ENCODE data around the gene LDB2.

Gene LDB2

GRCh38 chr4:16779028-16779675 lies 119.3 kb downstream of the LDB2 start:
- TF ChIP-seq MAX (IDR thresholded peaks at IDR 0.05; ENCODE audit: low read depth, low read length), result no peak
- TF ChIP-seq MYC (IDR thresholded peaks at IDR 0.05; ENCODE audit: low read depth, low read length), result no peak
- no peak for TF ChIP-seq CTCF (IDR thresholded peaks at IDR 0.05; ENCODE audit: low read depth, low read length)
- TF ChIP-seq POLR2A (IDR thresholded peaks at IDR 0.05; ENCODE audit: extremely low read depth, insufficient read length), result no peak
- H3K4me3 ChIP-seq (ENCODE audit: low read depth, low read length), result no peak overlapping the region
- DNase-seq (ENCODE audit: low read depth), result no peak

DNA sequence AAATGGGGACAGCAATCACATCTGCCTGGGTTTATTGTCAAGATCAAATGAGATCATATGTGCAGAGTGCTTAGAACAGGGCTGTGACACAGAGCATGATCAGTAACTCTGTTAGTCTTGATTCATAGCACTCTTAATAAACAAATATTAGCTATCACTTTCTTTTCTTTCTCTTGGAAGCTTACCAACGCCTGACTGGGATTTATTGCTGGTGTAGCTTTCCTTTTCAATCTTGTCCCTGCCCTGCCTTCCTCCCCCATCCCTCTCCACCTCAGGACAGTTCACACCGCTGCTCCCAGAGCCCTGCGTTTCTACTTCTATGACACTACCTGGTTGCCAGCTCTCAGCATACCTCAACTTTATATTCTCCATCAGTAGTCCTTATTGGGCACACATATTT lies 120.7 kb downstream of the LDB2 start:
- TF ChIP-seq MYC (IDR thresholded peaks at IDR 0.05; ENCODE audit: low read depth, low read length) (no peak), POLR2A (IDR thresholded peaks at IDR 0.05; ENCODE audit: extremely low read depth, insufficient read length) (no peak), CTCF (IDR thresholded peaks at IDR 0.05; ENCODE audit: low read depth, low read length) (no peak), MAX (IDR thresholded peaks at IDR 0.05; ENCODE audit: low read depth, low read length) (no peak)
- no peak for DNase-seq (ENCODE audit: low read depth)

GRCh38 chr4:16775411-16776154 lies 122.9 kb downstream of the LDB2 start:
- no peak for DNase-seq (ENCODE audit: low read depth)
- no peak overlapping the region for H3K4me3 ChIP-seq (ENCODE audit: low read depth, low read length)
- no peak for TF ChIP-seq MAX (IDR thresholded peaks at IDR 0.05; ENCODE audit: low read depth, low read length)
- TF ChIP-seq CTCF (IDR thresholded peaks at IDR 0.05; ENCODE audit: low read depth, low read length), result no peak
- TF ChIP-seq MYC (IDR thresholded peaks at IDR 0.05; ENCODE audit: low read depth, low read length), result no peak
- no peak for TF ChIP-seq POLR2A (IDR thresholded peaks at IDR 0.05; ENCODE audit: extremely low read depth, insufficient read length)

More for the DNA sequence above, 120.7 kb downstream of the LDB2 start:
- no peak overlapping the region for H3K4me3 ChIP-seq (ENCODE audit: low read depth, low read length)

- no peak for DNase-seq (ENCODE audit: low read depth)
- TF ChIP-seq MYC (IDR thresholded peaks at IDR 0.05; ENCODE audit: low read depth, low read length) (no peak), CTCF (IDR thresholded peaks at IDR 0.05; ENCODE audit: low read depth, low read length) (no peak), POLR2A (IDR thresholded peaks at IDR 0.05; ENCODE audit: extremely low read depth, insufficient read length) (no peak), MAX (IDR thresholded peaks at IDR 0.05; ENCODE audit: low read depth, low read length) (no peak)
- H3K4me3 ChIP-seq (ENCODE audit: low read depth, low read length), result no peak overlapping the region
These were observed 126.0 kb downstream of the LDB2 start for GRCh38 chr4:16772366-16772850.

DNA sequence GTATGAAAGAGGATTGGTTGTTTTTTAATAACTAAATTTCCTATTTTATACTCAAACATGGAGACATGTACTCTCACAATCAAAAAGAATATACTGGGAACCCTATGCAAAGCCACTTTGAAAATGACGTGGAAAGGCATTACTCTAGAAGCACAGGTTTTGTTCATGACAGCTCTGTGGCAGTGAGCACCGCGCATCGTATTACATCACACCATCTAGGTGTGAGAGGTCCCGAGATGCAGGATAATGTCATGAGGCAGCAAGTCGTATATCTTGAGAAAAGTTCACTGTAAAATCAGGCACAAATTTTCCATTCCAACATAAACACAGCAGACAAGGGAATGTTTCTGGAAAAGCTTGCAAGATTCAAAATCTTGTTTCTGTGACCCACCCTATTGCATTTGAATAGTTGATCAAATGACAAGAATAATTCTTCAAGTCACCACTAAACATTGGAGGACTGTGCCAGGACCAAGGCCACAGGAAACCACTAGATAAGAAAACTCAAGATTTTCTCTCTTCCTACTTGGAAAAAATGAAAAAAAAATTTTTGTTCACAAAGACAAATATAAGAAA lies 127.6 kb downstream of the LDB2 start:
- no peak for DNase-seq (ENCODE audit: low read depth)
- H3K4me3 ChIP-seq (ENCODE audit: low read depth, low read length), result no peak overlapping the region
- no peak for TF ChIP-seq MAX (IDR thresholded peaks at IDR 0.05; ENCODE audit: low read depth, low read length)
- no peak for TF ChIP-seq POLR2A (IDR thresholded peaks at IDR 0.05; ENCODE audit: extremely low read depth, insufficient read length)
- no peak for TF ChIP-seq MYC (IDR thresholded peaks at IDR 0.05; ENCODE audit: low read depth, low read length)
- TF ChIP-seq CTCF (IDR thresholded peaks at IDR 0.05; ENCODE audit: low read depth, low read length), result no peak
